Measurements from ENCODE around the gene CRACR2B. TPM values are rescaled to one million over a fixed set of nuclear protein-coding genes. Genes with fewer than 3 reads are reported as not detected.

Gene CRACR2B
- total RNA-seq, 1 donor from 2014 or later, result 5.7 TPM

DNA sequence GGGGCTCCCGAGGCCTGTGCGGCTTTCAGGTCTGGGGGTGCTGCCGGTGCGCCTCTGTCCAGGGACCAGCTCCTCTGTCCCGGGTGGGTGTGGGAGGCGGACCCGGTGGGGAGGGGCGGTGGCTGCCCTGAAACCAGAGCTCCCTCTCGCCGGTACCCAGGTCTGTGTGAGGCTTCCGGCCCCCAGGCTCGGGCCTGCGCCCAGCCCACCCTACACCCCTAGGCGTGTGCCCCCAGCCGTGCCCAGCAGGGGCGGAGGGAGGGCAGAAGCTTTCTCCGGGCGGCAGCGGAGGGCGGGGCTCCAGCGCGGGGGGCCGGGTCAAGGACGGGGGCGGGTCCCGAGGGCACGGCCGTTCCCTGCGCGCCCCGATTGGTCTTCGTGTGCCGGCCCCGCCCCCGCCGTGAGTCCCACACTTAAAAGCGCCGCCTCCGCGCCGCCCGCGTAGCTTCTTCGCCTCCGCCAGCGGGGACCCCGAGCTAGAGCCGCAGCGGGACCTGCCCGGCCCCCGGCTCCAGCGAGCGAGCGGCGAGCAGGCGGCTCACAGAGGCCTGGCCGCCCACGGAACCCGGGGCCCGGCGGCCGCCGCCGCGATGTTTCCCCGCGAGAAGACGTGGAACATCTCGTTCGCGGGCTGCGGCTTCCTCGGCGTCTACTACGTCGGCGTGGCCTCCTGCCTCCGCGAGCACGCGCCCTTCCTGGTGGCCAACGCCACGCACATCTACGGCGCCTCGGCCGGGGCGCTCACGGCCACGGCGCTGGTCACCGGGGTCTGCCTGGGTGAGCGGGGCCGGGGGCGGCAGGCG, 8.4 kb upstream of the CRACR2B start:
- H3K4me1 ChIP-seq (ENCODE audit: control insufficient read depth in 3 of 3, insufficient read depth in 3 of 3, low read length in 3 of 3), result peaks cover 32 to 37% (median 34%) of the 10 kb centered on the region in 3 donors
- peak overlapping the region; percentile 67 to 92 (median 78) for H3K4me3 ChIP-seq (ENCODE audit: low read length in 3 of 3)
- H3K27ac ChIP-seq (ENCODE audit: low read depth, low read length), result peak overlapping the region; percentile 95
- H3K9ac ChIP-seq (ENCODE audit: low read depth in 1 of 3, low read length in 3 of 3), result peak overlapping the region; percentile 77 to 99 (median 95)
- H3K27me3 ChIP-seq (ENCODE audit: control insufficient read depth in 3 of 3, insufficient read depth in 3 of 3, low read length in 3 of 3), result no peaks in the 10 kb centered on the region
- peaks cover 9 to 19% (median 9%) of the 10 kb centered on the region in 3 donors for H3K36me3 ChIP-seq (ENCODE audit: control insufficient read depth in 3 of 3, insufficient read depth in 3 of 3, low read length in 3 of 3)
- H3K9me3 ChIP-seq (ENCODE audit: control insufficient read depth in 3 of 3, low read length in 3 of 3), result no peaks in the 10 kb centered on the region

DNA sequence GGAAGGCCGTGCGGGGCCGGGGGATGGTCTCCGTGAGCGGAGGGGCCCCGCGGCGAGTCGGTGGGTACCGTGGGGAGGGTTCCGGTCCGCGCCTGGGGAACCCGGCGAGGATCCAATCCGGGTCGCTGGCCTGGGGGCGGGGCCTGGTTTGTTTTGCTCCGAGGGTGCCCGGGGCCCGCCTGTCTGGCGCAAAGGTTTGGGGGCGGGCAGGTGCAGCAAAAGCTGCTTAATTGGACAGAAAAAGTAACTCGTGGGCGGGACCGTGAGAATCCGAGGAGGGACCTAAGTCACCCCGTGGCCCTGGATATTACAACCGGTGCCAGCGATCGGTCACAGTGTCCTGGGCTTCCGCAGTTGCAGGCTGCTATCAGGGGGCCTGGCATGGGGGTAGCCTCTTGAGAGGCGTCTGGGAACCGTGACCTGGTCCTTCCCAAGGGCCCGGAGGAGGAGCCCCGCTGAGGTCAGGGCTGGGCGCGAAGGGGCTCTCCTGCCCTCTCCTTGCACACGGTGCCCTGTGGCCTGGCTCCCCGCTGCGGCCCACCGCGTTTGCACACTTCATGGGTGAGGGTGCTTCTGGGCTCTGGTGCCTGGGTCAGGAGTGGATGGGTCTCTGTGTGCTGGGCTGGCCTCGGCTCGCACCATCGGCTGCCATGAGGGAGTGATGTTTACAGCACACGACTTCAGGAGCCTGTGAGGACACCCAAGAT, 7.6 kb upstream of the CRACR2B start:
- Histone ChIP-seq H3K9me3 (ENCODE audit: control insufficient read depth in 3 of 3, low read length in 3 of 3) (no peaks in the 10 kb centered on the region), H3K4me3 (ENCODE audit: low read length in 3 of 3) (peak overlapping the region; percentile 73 to 94 (median 92)), H3K36me3 (ENCODE audit: control insufficient read depth in 3 of 3, insufficient read depth in 3 of 3, low read length in 3 of 3) (peaks cover 10 to 26% (median 17%) of the 10 kb centered on the region in 3 donors), H3K27ac (ENCODE audit: low read depth, low read length) (peak overlapping the region; percentile 95), H3K9ac (ENCODE audit: low read depth in 1 of 3, low read length in 3 of 3) (peak overlapping the region; percentile 95 to 99 (median 95)), H3K4me1 (ENCODE audit: control insufficient read depth in 3 of 3, insufficient read depth in 3 of 3, low read length in 3 of 3) (peaks cover 33 to 45% (median 34%) of the 10 kb centered on the region in 3 donors), H3K27me3 (ENCODE audit: control insufficient read depth in 3 of 3, insufficient read depth in 3 of 3, low read length in 3 of 3) (peaks cover 0 to under 1% (median 0%) of the 10 kb centered on the region in 3 donors)

GRCh38 chr11:820655-821511, 6.8 kb upstream of the CRACR2B start:
- H3K4me1 ChIP-seq (ENCODE audit: control insufficient read depth in 3 of 3, insufficient read depth in 3 of 3, low read length in 3 of 3), result peaks cover 37 to 52% (median 38%) of the 10 kb centered on the region in 3 donors
- H3K9me3 ChIP-seq (ENCODE audit: control insufficient read depth in 3 of 3, low read length in 3 of 3), result no peaks in the 10 kb centered on the region
- H3K9ac ChIP-seq (ENCODE audit: low read depth in 1 of 3, low read length in 3 of 3), result peak overlapping the region; percentile 95 to 99 (median 95)
- H3K36me3 ChIP-seq (ENCODE audit: control insufficient read depth in 3 of 3, insufficient read depth in 3 of 3, low read length in 3 of 3), result peaks cover 12 to 28% (median 23%) of the 10 kb centered on the region in 3 donors
- peaks cover 0 to 8% (median 5%) of the 10 kb centered on the region in 3 donors for H3K27me3 ChIP-seq (ENCODE audit: control insufficient read depth in 3 of 3, insufficient read depth in 3 of 3, low read length in 3 of 3)
- H3K4me3 ChIP-seq (ENCODE audit: low read length in 3 of 3), result peak overlapping the region; percentile 73 to 94 (median 92)
- peak overlapping the region; percentile 95 for H3K27ac ChIP-seq (ENCODE audit: low read depth, low read length)

DNA sequence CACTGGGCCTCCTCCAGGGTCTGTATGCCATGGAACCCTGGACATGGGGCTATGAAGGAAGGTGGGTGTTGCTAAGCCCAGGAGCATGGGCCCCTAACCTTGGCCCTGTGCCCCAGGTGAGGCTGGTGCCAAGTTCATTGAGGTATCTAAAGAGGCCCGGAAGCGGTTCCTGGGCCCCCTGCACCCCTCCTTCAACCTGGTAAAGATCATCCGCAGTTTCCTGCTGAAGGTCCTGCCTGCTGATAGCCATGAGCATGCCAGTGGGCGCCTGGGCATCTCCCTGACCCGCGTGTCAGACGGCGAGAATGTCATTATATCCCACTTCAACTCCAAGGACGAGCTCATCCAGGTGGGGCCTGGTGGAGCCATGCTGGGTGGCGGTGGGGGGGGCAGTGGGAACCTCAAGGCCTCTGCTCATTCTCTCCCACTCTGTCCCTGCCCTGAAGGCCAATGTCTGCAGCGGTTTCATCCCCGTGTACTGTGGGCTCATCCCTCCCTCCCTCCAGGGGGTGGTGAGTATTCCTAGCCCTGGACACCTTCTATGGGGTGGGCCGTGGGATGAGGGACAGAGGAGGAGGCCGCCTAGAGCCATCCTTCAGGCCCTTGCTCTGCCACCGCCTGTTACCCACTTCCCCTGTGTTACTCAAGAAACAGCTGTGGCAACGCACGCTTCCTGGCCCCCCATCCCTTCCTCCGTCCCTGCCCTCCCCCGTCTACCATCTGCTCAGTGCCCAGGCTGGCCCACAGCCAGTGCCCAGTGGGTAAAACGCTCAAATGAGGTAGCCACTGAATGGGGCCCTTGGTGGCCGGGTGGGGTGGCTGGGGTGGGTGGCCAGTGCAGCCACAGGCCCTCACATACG, 6.0 kb upstream of the CRACR2B start:
- Histone ChIP-seq H3K9ac (ENCODE audit: low read depth in 1 of 3, low read length in 3 of 3) (peak overlapping the region; percentile 51 to 99 (median 65)), H3K36me3 (ENCODE audit: control insufficient read depth in 3 of 3, insufficient read depth in 3 of 3, low read length in 3 of 3) (peaks cover 12 to 28% (median 23%) of the 10 kb centered on the region in 3 donors), H3K27me3 (ENCODE audit: control insufficient read depth in 3 of 3, insufficient read depth in 3 of 3, low read length in 3 of 3) (peaks cover 0 to 14% (median 5%) of the 10 kb centered on the region in 3 donors), H3K4me1 (ENCODE audit: control insufficient read depth in 3 of 3, insufficient read depth in 3 of 3, low read length in 3 of 3) (peaks cover 38 to 53% (median 39%) of the 10 kb centered on the region in 3 donors), H3K27ac (ENCODE audit: low read depth, low read length) (peak overlapping the region; percentile 95), H3K9me3 (ENCODE audit: control insufficient read depth in 3 of 3, low read length in 3 of 3) (no peaks in the 10 kb centered on the region), H3K4me3 (ENCODE audit: low read length in 3 of 3) (peak overlapping the region; percentile 30 to 94 (median 92))

DNA sequence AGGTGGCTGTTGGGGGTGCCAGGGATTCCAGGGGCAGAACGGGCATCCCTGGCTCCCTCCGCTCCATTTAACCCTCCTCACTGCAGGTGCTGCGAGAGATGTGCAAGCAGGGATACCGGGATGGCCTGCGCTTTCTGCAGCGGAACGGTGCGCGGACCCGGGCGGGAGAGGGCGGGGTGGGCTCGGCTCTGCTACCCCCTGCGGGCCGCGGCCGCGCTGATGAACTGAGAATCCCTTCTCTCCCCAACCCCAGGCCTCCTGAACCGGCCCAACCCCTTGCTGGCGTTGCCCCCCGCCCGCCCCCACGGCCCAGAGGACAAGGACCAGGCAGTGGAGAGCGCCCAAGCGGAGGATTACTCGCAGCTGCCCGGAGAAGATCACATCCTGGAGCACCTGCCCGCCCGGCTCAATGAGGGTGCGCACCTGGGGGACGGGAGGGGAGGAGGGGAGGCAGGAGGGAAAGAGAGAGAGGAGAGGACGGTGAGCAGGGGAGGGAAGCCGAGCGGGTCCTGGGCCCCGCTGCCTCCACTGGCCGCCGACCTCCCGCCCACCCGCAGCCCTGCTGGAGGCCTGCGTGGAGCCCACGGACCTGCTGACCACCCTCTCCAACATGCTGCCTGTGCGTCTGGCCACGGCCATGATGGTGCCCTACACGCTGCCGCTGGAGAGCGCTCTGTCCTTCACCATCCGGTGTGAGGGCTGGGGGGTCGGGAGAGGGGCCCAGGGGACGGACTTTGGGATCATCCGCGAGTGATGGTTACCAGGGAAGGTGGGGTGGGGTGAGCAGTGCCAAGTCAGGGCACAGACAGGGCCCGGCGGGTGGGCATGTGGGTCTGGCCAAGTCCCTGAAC, 4.1 kb upstream of the CRACR2B start:
- H3K4me1 ChIP-seq (ENCODE audit: control insufficient read depth in 3 of 3, insufficient read depth in 3 of 3, low read length in 3 of 3), result peaks cover 51 to 66% (median 54%) of the 10 kb centered on the region in 3 donors
- no peak overlapping the region for H3K4me3 ChIP-seq (ENCODE audit: low read length in 3 of 3)
- no peak overlapping the region for H3K9ac ChIP-seq (ENCODE audit: low read depth in 1 of 3, low read length in 3 of 3)
- H3K27ac ChIP-seq (ENCODE audit: low read depth, low read length), result no peak overlapping the region
- peaks cover 12 to 28% (median 23%) of the 10 kb centered on the region in 3 donors for H3K36me3 ChIP-seq (ENCODE audit: control insufficient read depth in 3 of 3, insufficient read depth in 3 of 3, low read length in 3 of 3)
- H3K9me3 ChIP-seq (ENCODE audit: control insufficient read depth in 3 of 3, low read length in 3 of 3), result no peaks in the 10 kb centered on the region
- peaks cover 3 to 31% (median 15%) of the 10 kb centered on the region in 3 donors for H3K27me3 ChIP-seq (ENCODE audit: control insufficient read depth in 3 of 3, insufficient read depth in 3 of 3, low read length in 3 of 3)

- H3K27me3 ChIP-seq (ENCODE audit: control insufficient read depth in 3 of 3, insufficient read depth in 3 of 3, low read length in 3 of 3), result peaks cover 8 to 38% (median 21%) of the 10 kb centered on the region in 3 donors
Observed at GRCh38 chr11:824292-824880, 3.3 kb upstream of the CRACR2B start.

GRCh38 chr11:824942-825341, 2.8 kb upstream of the CRACR2B start:
- H3K27ac ChIP-seq (ENCODE audit: low read depth, low read length), result no peak overlapping the region
- peaks cover 12 to 28% (median 23%) of the 10 kb centered on the region in 3 donors for H3K36me3 ChIP-seq (ENCODE audit: control insufficient read depth in 3 of 3, insufficient read depth in 3 of 3, low read length in 3 of 3)
- peaks cover 13 to 44% (median 26%) of the 10 kb centered on the region in 3 donors for H3K27me3 ChIP-seq (ENCODE audit: control insufficient read depth in 3 of 3, insufficient read depth in 3 of 3, low read length in 3 of 3)
- no peak overlapping the region for H3K9ac ChIP-seq (ENCODE audit: low read depth in 1 of 3, low read length in 3 of 3)
- H3K4me3 ChIP-seq (ENCODE audit: low read length in 3 of 3), result no peak overlapping the region
- H3K9me3 ChIP-seq (ENCODE audit: control insufficient read depth in 3 of 3, low read length in 3 of 3), result no peaks in the 10 kb centered on the region
- H3K4me1 ChIP-seq (ENCODE audit: control insufficient read depth in 3 of 3, insufficient read depth in 3 of 3, low read length in 3 of 3), result peaks cover 58 to 74% (median 62%) of the 10 kb centered on the region in 3 donors

More at GRCh38 chr11:824292-824880, 3.3 kb upstream of the CRACR2B start:
- H3K36me3 ChIP-seq (ENCODE audit: control insufficient read depth in 3 of 3, insufficient read depth in 3 of 3, low read length in 3 of 3), result peaks cover 12 to 28% (median 23%) of the 10 kb centered on the region in 3 donors
- no peaks in the 10 kb centered on the region for H3K9me3 ChIP-seq (ENCODE audit: control insufficient read depth in 3 of 3, low read length in 3 of 3)
- no peak overlapping the region for H3K9ac ChIP-seq (ENCODE audit: low read depth in 1 of 3, low read length in 3 of 3)
- H3K4me1 ChIP-seq (ENCODE audit: control insufficient read depth in 3 of 3, insufficient read depth in 3 of 3, low read length in 3 of 3), result peaks cover 54 to 69% (median 56%) of the 10 kb centered on the region in 3 donors
- no peak overlapping the region for H3K4me3 ChIP-seq (ENCODE audit: low read length in 3 of 3)
- no peak overlapping the region for H3K27ac ChIP-seq (ENCODE audit: low read depth, low read length)
